ENCODE data around the gene PLIN3. TPM values are rescaled to one million over a fixed set of nuclear protein-coding genes. Genes with fewer than 3 reads are reported as not detected.
A peak's percentile ranks its signal among the peaks of the same experiment; 100 is the strongest.
"Not testable (repeated sequence)": the region's sequence is repeated elsewhere in the genome, so short reads cannot be mapped to it uniquely, and the experiment has no call there.

PLIN3 gene
- total and polyA plus RNA-seq, 11 donors = 10.0 to 102 (median 22.9) TPM

GRCh38 chr19:4866595-4867424 lies 657 bp downstream of the PLIN3 start:
- Histone ChIP-seq H3K27ac (peak overlapping the region in 11 of 12 donors; percentile 55 to 93 (median 82)), H3K36me3 (peaks cover 0 to 12% (median 0%) of the 10 kb centered on the region in 9 donors), H3K27me3 (no peaks in the 10 kb centered on the region), H3K4me3 (peak overlapping the region; percentile 53 to 92 (median 80)), H3K9me3 (no peaks in the 10 kb centered on the region), H3K4me1 (peaks cover 0 to 35% (median 9%) of the 10 kb centered on the region in 12 donors)
- DNase-seq = peak; percentile 59 to 71 (median 67)
- ATAC-seq = peak in 2 of 4 donors; percentile 13 to 40
- 4 to 8% (median 6%) methylated on average over 20 to 22 of the region's 22 CpGs for WGBS, 4 donors
- TF ChIP-seq POLR2A (IDR thresholded peaks at IDR 0.05) (no peak), CTCF (IDR thresholded peaks at IDR 0.05) (no peak)
- intact Hi-C loops (cut with DNase I) = loop anchor here in 2 of 10 donors (5.0 kb wide), 1 partner anchor 100 kb away; the partner anchor contains the start of gene KDM4B (in 2 of the 2)

DNA sequence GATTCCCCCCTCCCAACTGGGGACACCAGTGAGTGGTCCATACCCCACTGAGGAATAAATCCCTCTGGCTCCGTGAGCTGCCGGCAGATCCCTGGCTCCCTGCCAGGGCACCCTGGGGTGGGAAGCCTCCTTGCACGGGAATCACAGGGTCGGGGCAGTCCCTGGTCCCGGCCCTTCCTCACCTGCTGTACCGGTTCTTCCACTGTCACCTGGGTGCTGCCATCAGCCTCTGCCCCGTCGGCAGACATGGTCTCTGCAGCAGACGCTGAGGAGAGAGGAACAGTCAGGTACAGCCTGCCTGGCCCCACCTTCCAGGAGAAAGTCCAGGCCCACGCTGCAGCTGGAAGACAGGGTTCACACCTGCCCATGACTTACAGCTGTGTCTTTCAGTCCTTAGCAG lies 6.3 kb downstream of the PLIN3 start:
- H3K36me3 ChIP-seq = peaks cover 0 to 66% (median 40%) of the 10 kb centered on the region in 9 donors
- ATAC-seq = no peak
- intact Hi-C loops (cut with DNase I) = no loop called here
- 71 to 75% (median 71%) methylated on average over 8 to 10 of the region's 10 CpGs for WGBS, 4 donors
- peaks cover 0 to 1% (median 0%) of the 10 kb centered on the region in 12 donors for H3K4me1 ChIP-seq
- no peak overlapping the region for H3K4me3 ChIP-seq
- DNase-seq = no peak
- no peak overlapping the region for H3K27ac ChIP-seq
- TF ChIP-seq POLR2A (IDR thresholded peaks at IDR 0.05) = no peak
- no peak for TF ChIP-seq CTCF (IDR thresholded peaks at IDR 0.05)
- H3K27me3 ChIP-seq = no peaks in the 10 kb centered on the region
- no peaks in the 10 kb centered on the region for H3K9me3 ChIP-seq

- 95 to 98% (median 96%) methylated on average over 4 to 11 of the region's 11 CpGs for WGBS, 4 donors
- Histone ChIP-seq H3K27me3 (no peaks in the 10 kb centered on the region), H3K9me3 (no peaks in the 10 kb centered on the region), H3K36me3 (peaks cover 0 to 80% (median 45%) of the 10 kb centered on the region in 9 donors), H3K4me3 (no peak overlapping the region), H3K27ac (no peak overlapping the region), H3K4me1 (no peaks in the 10 kb centered on the region)
- ATAC-seq (peak in 1 of 4 donors; percentile 18), DNase-seq (no peak)
- intact Hi-C loops (cut with DNase I) = no loop called here
- TF ChIP-seq CTCF (IDR thresholded peaks at IDR 0.05) (no peak), POLR2A (IDR thresholded peaks at IDR 0.05) (no peak)
Observed at GRCh38 chr19:4859697-4860096, 7.8 kb downstream of the PLIN3 start.

DNA sequence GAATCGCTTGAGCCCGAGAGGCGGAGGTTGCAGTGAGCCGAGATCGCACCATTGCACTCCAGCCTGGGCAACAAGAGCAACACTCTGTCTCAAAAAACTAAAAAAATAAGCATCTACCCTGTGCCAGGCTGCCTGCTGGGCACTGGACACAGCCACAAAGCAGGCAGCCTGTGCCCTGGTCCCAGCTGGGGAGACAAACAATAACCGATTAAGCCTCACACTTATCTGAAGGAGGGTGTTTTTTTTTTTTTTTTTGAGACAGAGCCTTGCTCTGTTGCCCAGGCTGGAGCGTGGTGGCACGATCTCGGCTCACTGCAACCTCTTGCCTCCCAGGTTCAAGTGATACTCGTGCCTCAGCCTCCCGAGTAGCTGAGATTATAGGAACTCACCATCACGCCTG lies 11.0 kb downstream of the PLIN3 start:
- ATAC-seq; intact Hi-C loops (cut with DNase I); DNase-seq; H3K4me1 ChIP-seq; H3K27me3 ChIP-seq; H3K9me3 ChIP-seq; H3K27ac ChIP-seq; H3K4me3 ChIP-seq: not testable (repeated sequence)
- H3K36me3 ChIP-seq = peaks cover 0 to 92% (median 49%) of the 10 kb centered on the region in 9 donors
- 86 to 91% (median 89%) methylated on average over 12 of the region's 12 CpGs for WGBS, 4 donors

GRCh38 chr19:4853506-4853905 lies 14.0 kb downstream of the PLIN3 start:
- intact Hi-C loops (cut with DNase I) = loop anchor here in 4 of 10 donors (2.0 to 5.0 kb wide), 3 partner anchors 41 to 116 kb away; no protein-coding TSS in a partner anchor
- H3K4me3 ChIP-seq, H3K9me3 ChIP-seq, ATAC-seq, DNase-seq, H3K27ac ChIP-seq, H3K4me1 ChIP-seq, H3K27me3 ChIP-seq: not testable (repeated sequence)
- H3K36me3 ChIP-seq = peaks cover 0 to 90% (median 35%) of the 10 kb centered on the region in 9 donors
- WGBS, 4 donors = 86 to 91% (median 90%) methylated on average over 8 of the region's 8 CpGs
